GM12878 (cell line): ENCODE results near the gene STPG3. TPM values are rescaled to one million over a fixed set of nuclear protein-coding genes. Genes with fewer than 3 reads are reported as not detected.
A peak's percentile ranks its signal among the peaks of the same experiment; 100 is the strongest.

Source experiments
- ATAC-seq: fragments of 200-7000 bp; cut with Tn5 transposase; 3 replicates; pipeline ENCODE4 v1.9.1; 2020; ENCODE audit warnings: mild to moderate bottlenecking, moderate library complexity
- BruUV-seq: library from RNA; stranded (reverse); fragments of 400-500 nt; replicated peaks from 2 replicates; lab custom pipeline; 2021; lab: Mats Ljungman, UMichigan
- CTCF ChIA-PET: fragments of 300-600 bp; sonication (Branson Sonifier 250); formaldehyde crosslinking; extraction: SDS; loops from one replicate; lab custom pipeline; 2021; ENCODE audit warnings: inconsistent platforms; lab: Yijun Ruan, JAX
- POLR2A ChIA-PET: fragments of 350-600 bp; formaldehyde crosslinking; extraction: SDS; loops from one replicate; lab custom pipeline; 2021; ENCODE audit warnings: inconsistent platforms; lab: Charles Lee
- RAD21 ChIA-PET: fragments of 300-600 bp; sonication (Branson Sonifier 250); formaldehyde crosslinking; loops from one replicate; lab custom pipeline; 2023; ENCODE audit warnings: antibody characterized with exemption; ENCODE audit not compliant: unreplicated experiment; lab: Charles Lee
- SMC1A ChIA-PET: fragments of 300-600 bp; sonication (Branson Sonifier 250); formaldehyde crosslinking; loops from one replicate; lab custom pipeline; 2023; ENCODE audit not compliant: unreplicated experiment, uncharacterized antibody; lab: Charles Lee
- DNase-seq: peaks from one replicate; pipeline ENCODE4 v3.0.0-alpha.2; 2011; ENCODE audit warnings: low read depth, low spot score
- FAIRE-seq: peaks from 3 replicates; lab custom pipeline; 2011; peaks lifted over from hg19 to GRCh38; lab: Jason Lieb, UNC
- H2AFZ ChIP-seq: 2 replicates; pipeline ENCODE4 v1.6.0; 2011; ENCODE audit warnings: low read depth, low read length, control low read depth; ENCODE audit not compliant: control insufficient read depth
- H3K27ac ChIP-seq: 2 replicates; pipeline ENCODE4 v1.5.1; 2011; ENCODE audit warnings: control low read depth; ENCODE audit not compliant: control insufficient read depth, insufficient read depth
- H3K27me3 ChIP-seq, 2 experiments: replicated peaks in 1 of 2; 2 replicates each; pipeline versions ENCODE4 v1.6.0 to v1.6.1; 2011; ENCODE audit warnings: low read length in 1 of 2; ENCODE audit not compliant: control insufficient read depth in 2 of 2, insufficient read depth in 2 of 2
- H3K36me3 ChIP-seq, 2 experiments: 2 replicates each; pipeline ENCODE4 v1.5.1; 2011; ENCODE audit warnings: low read length in 1 of 2; ENCODE audit not compliant: control insufficient read depth in 2 of 2, insufficient read depth in 2 of 2
- H3K4me1 ChIP-seq: 2 replicates; pipeline ENCODE4 v1.6.1; 2011; ENCODE audit warnings: mild to moderate bottlenecking, low read length, moderate library complexity, mixed read lengths; ENCODE audit not compliant: control insufficient read depth, insufficient read depth
- H3K4me2 ChIP-seq: 2 replicates; pipeline ENCODE4 v1.6.0; 2011; ENCODE audit warnings: control low read depth; ENCODE audit not compliant: control insufficient read depth, insufficient read depth
- H3K4me3 ChIP-seq: fragments of 200-600 bp; sonication (generic); 2 replicates; pipeline ENCODE4 v1.5.1; 2016
- H3K79me2 ChIP-seq: 2 replicates; pipeline ENCODE4 v1.6.0; 2011; ENCODE audit warnings: low read length; ENCODE audit not compliant: control insufficient read depth, insufficient read depth
- H3K9ac ChIP-seq: 2 replicates; pipeline ENCODE4 v1.8.0; 2011; ENCODE audit warnings: low read length, control low read depth, mixed read lengths; ENCODE audit not compliant: control insufficient read depth, insufficient read depth
- H3K9me3 ChIP-seq: replicated peaks from 3 replicates; pipeline ENCODE4 v1.5.1; 2011; ENCODE audit warnings: mild to moderate bottlenecking, low read length; ENCODE audit not compliant: control insufficient read depth, insufficient read depth
- H4K20me1 ChIP-seq: 2 replicates; pipeline ENCODE4 v1.6.0; 2011; ENCODE audit not compliant: control insufficient read depth, insufficient read depth
- DPF2 ChIP-seq: fragments of 450-650 bp; IDR thresholded peaks from 2 replicates; pipeline ENCODE4 v1.6.1; 2017; ENCODE audit warnings: mild to moderate bottlenecking
- IKZF1 ChIP-seq: fragments of 450-650 bp; conservative IDR thresholded peaks from 2 replicates; pipeline ENCODE4 v1.6.1; 2017; ENCODE audit warnings: antibody characterized with exemption, mild to moderate bottlenecking
- IRF4 ChIP-seq: IDR thresholded peaks from 2 replicates; pipeline ENCODE4 v1.6.1; 2011; ENCODE audit warnings: low read depth, low read length
- MEF2B ChIP-seq: fragments of 450-650 bp; IDR thresholded peaks from 2 replicates; pipeline ENCODE4 v1.6.1; 2018; ENCODE audit warnings: mild to moderate bottlenecking, moderate library complexity; ENCODE audit not compliant: partially characterized antibody, poor library complexity, severe bottlenecking
- POLR2AphosphoS2 ChIP-seq: IDR thresholded peaks from 2 replicates; pipeline ENCODE4 v1.6.1; 2011; ENCODE audit warnings: low read depth, mild to moderate bottlenecking, low read length, improper control_type of control experiment, moderate library complexity
- TAF1 ChIP-seq: IDR thresholded peaks from 2 replicates; pipeline ENCODE4 v1.6.1; 2011; ENCODE audit warnings: mild to moderate bottlenecking, low read depth, low read length, borderline replicate concordance
- WGBS: methylation state at CpG from one replicate; pipeline ENCODE4 v1.1.6; 2016; ENCODE audit warnings: low lambda C conversion rate; ENCODE audit not compliant: insufficient replicate concordance, insufficient coverage; ENCODE audit errors: missing lambda C conversion rate; 5-methylcytosine and 5-hydroxymethylcytosine counted together
- in situ Hi-C: fragments of 300-500 bp; cut with MboI; formaldehyde crosslinking; loops from 9 replicates; pipeline ENCODE4 v1.14.3; 2018; ENCODE audit warnings: mixed read lengths
- intact Hi-C: fragments of 100-400 bp; cut with micrococcal nuclease; formaldehyde crosslinking; loops from one replicate; pipeline ENCODE4 v1.14.2; 2022; ENCODE audit not compliant: unreplicated experiment
- polyA plus RNA-seq, 11 experiments: library from polyadenylated mRNA; depleted of rRNA in 4 of 11; unstranded in 6 of 11; stranded (reverse) in 5 of 11; fragments of >200 nt; fragmentation: Nextera tagmentation in 4 of 11; fragmentation: Illumina TruSeq in 1 of 11; extraction: Ambion mirVana in 4 of 11; extraction: Trizol in 1 of 11; gene quantifications; 1 replicate in 1 of 11; 2 replicates in 10 of 11; pipeline versions ENCODE4 v1.2.1 to v1.2.3, GENCODE V29; 2011 to 2016; ENCODE audit warnings: inconsistent platforms in 2 of 11, missing spikeins in 2 of 11, low read depth in 1 of 11
- total RNA-seq, 4 experiments: library from RNA; depleted of rRNA in 3 of 4; stranded (reverse); fragments of >200 nt in 3 of 4; fragmentation: Illumina TruSeq in 1 of 4; extraction: Trizol in 1 of 4; gene quantifications; 2 replicates each; pipeline versions ENCODE4 v1.2.1 to v1.2.3, GENCODE V29; 2013 to 2021
- TF ChIP-seq, protein P1 (sequence below): IDR thresholded peaks from 2 replicates; pipeline ENCODE4 v1.6.1; 2012; ENCODE audit warnings: low read depth, low read length, improper control_type of control experiment
- TF ChIP-seq, protein P2 (sequence below): fragments of 450-650 bp; IDR thresholded peaks from 2 replicates; pipeline ENCODE4 v1.6.1; 2018; ENCODE audit warnings: borderline replicate concordance, mild to moderate bottlenecking; ENCODE audit not compliant: partially characterized antibody
- TF ChIP-seq, protein P3 (sequence below): fragments of 450-650 bp; IDR thresholded peaks from 2 replicates; pipeline ENCODE4 v1.6.1; 2018; ENCODE audit warnings: mild to moderate bottlenecking, low read depth, moderate library complexity; ENCODE audit not compliant: partially characterized antibody

STPG3 gene
- total and polyA plus RNA-seq, 10 of the 15 experiments (the other 5 are each of a cell fraction or from before 2014, with no cell fraction given) = not detected

DNA sequence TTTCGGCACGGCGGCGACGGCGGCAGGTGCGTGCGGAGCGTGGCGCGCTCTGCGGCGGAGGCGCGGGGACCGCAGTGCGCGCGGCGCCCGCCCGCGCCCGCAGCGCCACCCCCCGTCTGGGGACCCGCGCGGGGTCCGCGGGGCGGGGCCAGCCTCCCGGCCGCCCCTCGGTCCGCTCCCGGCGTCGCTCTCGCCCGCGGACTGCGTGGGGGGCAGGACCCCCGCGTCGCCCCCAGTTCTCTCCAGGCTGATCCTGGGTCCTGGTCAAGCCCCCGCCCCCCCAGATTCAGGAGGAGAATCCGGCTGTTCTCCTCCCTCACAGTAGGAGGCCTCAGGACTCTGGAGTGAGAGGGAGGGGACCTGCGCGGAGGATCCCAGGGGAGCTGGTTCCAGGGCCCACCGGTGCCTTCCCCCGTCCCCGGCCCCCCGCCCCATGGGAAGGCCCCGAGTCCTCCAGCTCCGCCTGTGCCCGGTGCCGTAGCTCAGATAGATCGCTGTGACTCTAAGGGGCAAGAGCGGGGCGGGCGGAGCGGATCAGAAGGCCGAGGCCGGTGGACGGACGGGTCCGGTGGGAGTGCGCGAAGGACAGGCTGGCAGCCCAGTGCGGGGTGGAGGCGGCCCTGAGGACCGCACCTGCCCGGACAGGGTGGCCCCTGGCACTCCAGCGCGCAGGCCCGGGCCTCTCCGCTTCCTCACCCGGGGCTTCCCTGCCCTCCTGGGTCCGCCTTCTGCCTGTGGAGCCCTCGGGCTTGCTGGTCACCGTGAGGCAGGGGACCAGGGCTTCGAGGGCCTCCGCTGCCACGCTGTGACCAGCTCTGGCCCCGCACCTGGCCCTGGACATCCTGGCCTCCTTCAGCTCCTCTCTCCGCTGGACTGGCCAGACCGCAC is 28.7 kb upstream of the STPG3 start, which contains the start of gene RNF208 (continued):
- TF ChIP-seq MEF2B = peak; percentile 29
- peak; percentile 32; the same call in 1 of the 2 replicates for TF ChIP-seq IKZF1
- no peak for TF ChIP-seq POLR2AphosphoS2
- TF ChIP-seq, protein P1, sequence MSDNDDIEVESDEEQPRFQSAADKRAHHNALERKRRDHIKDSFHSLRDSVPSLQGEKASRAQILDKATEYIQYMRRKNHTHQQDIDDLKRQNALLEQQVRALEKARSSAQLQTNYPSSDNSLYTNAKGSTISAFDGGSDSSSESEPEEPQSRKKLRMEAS = no peak
- TF ChIP-seq, all 136 proteins: peak for 7

DNA sequence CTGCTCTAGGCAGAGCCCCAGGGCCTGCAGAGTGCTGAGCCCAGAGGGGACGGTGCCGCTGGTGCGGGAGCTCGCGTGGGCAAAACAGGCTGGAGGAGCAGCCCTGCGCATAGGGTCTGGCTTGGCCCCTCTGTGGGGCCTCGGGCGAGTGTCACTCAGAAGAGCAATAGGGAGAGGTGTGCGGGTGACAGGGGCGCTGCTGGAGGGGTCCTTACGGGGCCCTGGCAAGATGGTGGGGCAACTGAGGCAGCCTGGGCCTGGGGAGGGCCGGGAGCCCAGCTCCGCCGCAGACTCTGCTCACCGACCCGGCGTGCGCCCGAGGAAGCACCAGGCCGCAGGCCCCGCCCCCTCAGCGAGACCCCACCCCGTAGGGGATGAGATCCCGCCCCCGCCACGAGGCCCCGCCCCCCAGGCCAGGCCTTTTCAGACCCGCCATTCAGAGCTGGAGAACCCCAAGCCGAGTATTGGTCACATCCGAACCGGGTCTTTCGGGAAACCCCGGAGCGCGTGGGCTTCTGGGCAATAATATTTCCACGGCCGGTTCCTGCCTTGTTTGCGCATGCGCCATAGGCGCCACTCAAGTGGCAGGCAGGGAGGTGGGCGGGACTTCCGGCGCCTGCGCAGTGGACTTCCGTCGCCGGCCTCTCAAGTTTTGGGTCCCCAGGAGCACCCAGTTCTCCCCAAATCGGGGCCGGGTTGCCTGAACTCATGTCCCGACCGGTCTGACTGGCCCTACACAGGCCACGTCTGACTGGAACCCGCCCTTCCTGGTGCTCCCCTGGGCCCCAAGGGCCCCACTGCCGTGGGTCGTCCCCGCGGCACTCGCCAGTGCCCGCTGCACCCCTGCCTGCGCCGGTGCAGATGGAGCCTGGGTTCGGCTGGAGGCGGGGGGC is 27.8 kb upstream of the STPG3 start:
- ChIA-PET POLR2A (interaction anchor here (0.6 to 5.5 kb wide), 28 partner anchors 11 to 447 kb away, joined by 3 to 68 read pairs (median 6); partner anchors contain the start of genes ANAPC2, EXD3, LCN12 and LRRC26), RAD21 (interaction anchor here (0.5 to 3.5 kb wide), 21 partner anchors 11 to 352 kb away, joined by 3 to 34 read pairs (median 6); partner anchors contain the start of genes ANAPC2, NDOR1, NPDC1 and SSNA1), SMC1A (interaction anchor here (0.8 to 3.3 kb wide), 10 partner anchors 13 to 108 kb away, joined by 3 to 18 read pairs (median 4); partner anchors contain the start of genes TPRN and TUBB4B), CTCF (interaction anchor here (0.7 to 6.4 kb wide), 17 partner anchors 12 to 437 kb away, joined by 3 to 52 read pairs (median 6); partner anchors contain the start of genes ANAPC2, MAN1B1, NDOR1 and SAPCD2)
- peak overlapping the region; percentile 93 for H3K4me3 ChIP-seq
- H3K79me2 ChIP-seq = no peaks in the 10 kb centered on the region
- FAIRE-seq (peak; percentile 99), ATAC-seq (peak; percentile 87), DNase-seq (peak; percentile 93)
- no peaks in the 10 kb centered on the region for H3K27me3 ChIP-seq
- in situ Hi-C loops = no loop called here
- peaks cover 0 to 2% of the 10 kb centered on the region in 2 experiments; a peak in 1 of 4 replicates for H3K36me3 ChIP-seq
- peak overlapping the region; percentile 79 for H3K9ac ChIP-seq
- BruUV-seq = no TSS peak
- intact Hi-C loops = loop anchor here (2.0 to 10.0 kb wide), 3 partner anchors 23 to 179 kb away; partner anchors contain the start of genes ANAPC2, NPDC1, SSNA1 and TPRN
- no peaks in the 10 kb centered on the region for H3K9me3 ChIP-seq
- H3K4me2 ChIP-seq = peak overlapping the region; percentile 98
- peak overlapping the region; percentile 73 for H3K27ac ChIP-seq
- H4K20me1 ChIP-seq = no peaks in the 10 kb centered on the region
- WGBS = 1% methylated on average over 56 of the region's 63 CpGs
- peaks cover 16% of the 10 kb centered on the region for H3K4me1 ChIP-seq
- peak overlapping the region; percentile 85 for H2AFZ ChIP-seq
- no peak for TF ChIP-seq IRF4
- TF ChIP-seq, protein P2, sequence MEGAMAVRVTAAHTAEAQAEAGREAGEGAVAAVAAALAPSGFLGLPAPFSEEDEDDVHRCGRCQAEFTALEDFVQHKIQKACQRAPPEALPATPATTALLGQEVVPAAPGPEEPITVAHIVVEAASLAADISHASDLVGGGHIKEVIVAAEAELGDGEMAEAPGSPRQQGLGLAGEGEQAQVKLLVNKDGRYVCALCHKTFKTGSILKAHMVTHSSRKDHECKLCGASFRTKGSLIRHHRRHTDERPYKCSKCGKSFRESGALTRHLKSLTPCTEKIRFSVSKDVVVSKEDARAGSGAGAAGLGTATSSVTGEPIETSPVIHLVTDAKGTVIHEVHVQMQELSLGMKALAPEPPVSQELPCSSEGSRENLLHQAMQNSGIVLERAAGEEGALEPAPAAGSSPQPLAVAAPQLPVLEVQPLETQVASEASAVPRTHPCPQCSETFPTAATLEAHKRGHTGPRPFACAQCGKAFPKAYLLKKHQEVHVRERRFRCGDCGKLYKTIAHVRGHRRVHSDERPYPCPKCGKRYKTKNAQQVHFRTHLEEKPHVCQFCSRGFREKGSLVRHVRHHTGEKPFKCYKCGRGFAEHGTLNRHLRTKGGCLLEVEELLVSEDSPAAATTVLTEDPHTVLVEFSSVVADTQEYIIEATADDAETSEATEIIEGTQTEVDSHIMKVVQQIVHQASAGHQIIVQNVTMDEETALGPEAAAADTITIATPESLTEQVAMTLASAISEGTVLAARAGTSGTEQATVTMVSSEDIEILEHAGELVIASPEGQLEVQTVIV = no peak
- TF ChIP-seq, protein P3, sequence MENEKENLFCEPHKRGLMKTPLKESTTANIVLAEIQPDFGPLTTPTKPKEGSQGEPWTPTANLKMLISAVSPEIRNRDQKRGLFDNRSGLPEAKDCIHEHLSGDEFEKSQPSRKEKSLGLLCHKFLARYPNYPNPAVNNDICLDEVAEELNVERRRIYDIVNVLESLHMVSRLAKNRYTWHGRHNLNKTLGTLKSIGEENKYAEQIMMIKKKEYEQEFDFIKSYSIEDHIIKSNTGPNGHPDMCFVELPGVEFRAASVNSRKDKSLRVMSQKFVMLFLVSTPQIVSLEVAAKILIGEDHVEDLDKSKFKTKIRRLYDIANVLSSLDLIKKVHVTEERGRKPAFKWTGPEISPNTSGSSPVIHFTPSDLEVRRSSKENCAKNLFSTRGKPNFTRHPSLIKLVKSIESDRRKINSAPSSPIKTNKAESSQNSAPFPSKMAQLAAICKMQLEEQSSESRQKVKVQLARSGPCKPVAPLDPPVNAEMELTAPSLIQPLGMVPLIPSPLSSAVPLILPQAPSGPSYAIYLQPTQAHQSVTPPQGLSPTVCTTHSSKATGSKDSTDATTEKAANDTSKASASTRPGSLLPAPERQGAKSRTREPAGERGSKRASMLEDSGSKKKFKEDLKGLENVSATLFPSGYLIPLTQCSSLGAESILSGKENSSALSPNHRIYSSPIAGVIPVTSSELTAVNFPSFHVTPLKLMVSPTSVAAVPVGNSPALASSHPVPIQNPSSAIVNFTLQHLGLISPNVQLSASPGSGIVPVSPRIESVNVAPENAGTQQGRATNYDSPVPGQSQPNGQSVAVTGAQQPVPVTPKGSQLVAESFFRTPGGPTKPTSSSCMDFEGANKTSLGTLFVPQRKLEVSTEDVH = peak; percentile 62
- TF ChIP-seq DPF2 = no peak
- peak; percentile 71; the same call in 1 of the 2 replicates for TF ChIP-seq TAF1
